Measurements from ENCODE around the gene EMID1. TPM values are rescaled to one million over a fixed set of nuclear protein-coding genes. Genes with fewer than 3 reads are reported as not detected.

EMID1 gene
- total RNA-seq, 3 donors from 2014 or later: 1.1 to 4.6 (median 2.3) TPM

GRCh38 chr22:29275819-29276565, 70.3 kb downstream of the EMID1 start:
- Histone ChIP-seq H3K27ac (no peak overlapping the region), H3K27me3 (no peaks in the 10 kb centered on the region), H3K36me3 (peaks cover 6% of the 10 kb centered on the region), H3K4me3 (no peak overlapping the region), H3K4me1 (peaks cover 0 to 10% of the 10 kb centered on the region in 2 donors), H3K9me3 (no peaks in the 10 kb centered on the region)
- intact Hi-C loops (cut with DNase I; ENCODE audit: low total_unique reads): no loop called here
- no peak for TF ChIP-seq POLR2AphosphoS5 (IDR thresholded peaks at IDR 0.05)
- TF ChIP-seq POLR2A (IDR thresholded peaks at IDR 0.05): no peak
- no peak for TF ChIP-seq CTCF (IDR thresholded peaks at IDR 0.05)
- DNase-seq (ENCODE audit: low spot score in 2 of 2): no peak

GRCh38 chr22:29277927-29278326, 72.2 kb downstream of the EMID1 start:
- intact Hi-C loops (cut with DNase I; ENCODE audit: low total_unique reads): no loop called here
- no peak overlapping the region for H3K27ac ChIP-seq
- H3K4me1 ChIP-seq: no peaks in the 10 kb centered on the region

GRCh38 chr22:29284196-29284595, 78.5 kb downstream of the EMID1 start:
- Histone ChIP-seq H3K9me3 (no peaks in the 10 kb centered on the region), H3K27ac (no peak overlapping the region), H3K36me3 (peaks cover 11% of the 10 kb centered on the region), H3K4me3 (no peak overlapping the region), H3K27me3 (no peaks in the 10 kb centered on the region), H3K4me1 (no peaks in the 10 kb centered on the region)
- intact Hi-C loops (cut with DNase I; ENCODE audit: low total_unique reads): no loop called here
- no peak for DNase-seq (ENCODE audit: low spot score in 2 of 2)
- no peak for TF ChIP-seq CTCF (IDR thresholded peaks at IDR 0.05)
- no peak for TF ChIP-seq POLR2A (IDR thresholded peaks at IDR 0.05)
- TF ChIP-seq POLR2AphosphoS5 (IDR thresholded peaks at IDR 0.05): no peak

More at GRCh38 chr22:29277927-29278326, 72.2 kb downstream of the EMID1 start:
- TF ChIP-seq POLR2A (IDR thresholded peaks at IDR 0.05): no peak
- no peak for TF ChIP-seq CTCF (IDR thresholded peaks at IDR 0.05)
- no peak for TF ChIP-seq POLR2AphosphoS5 (IDR thresholded peaks at IDR 0.05)
- Histone ChIP-seq H3K36me3 (peaks cover 9% of the 10 kb centered on the region), H3K4me3 (no peak overlapping the region), H3K27me3 (no peaks in the 10 kb centered on the region), H3K9me3 (no peaks in the 10 kb centered on the region)
- DNase-seq (ENCODE audit: low spot score in 2 of 2): peak in 1 of 2 donors; percentile 3

- Histone ChIP-seq H3K27me3 (no peaks in the 10 kb centered on the region), H3K9me3 (no peaks in the 10 kb centered on the region), H3K4me1 (no peaks in the 10 kb centered on the region), H3K36me3 (peaks cover 6% of the 10 kb centered on the region), H3K27ac (no peak overlapping the region), H3K4me3 (no peak overlapping the region)
- intact Hi-C loops (cut with DNase I; ENCODE audit: low total_unique reads): no loop called here
- TF ChIP-seq CTCF (IDR thresholded peaks at IDR 0.05) (no peak), POLR2A (IDR thresholded peaks at IDR 0.05) (no peak), POLR2AphosphoS5 (IDR thresholded peaks at IDR 0.05) (no peak)
- DNase-seq (ENCODE audit: low spot score in 2 of 2): no peak
Measured at GRCh38 chr22:29288837-29289236, 83.1 kb downstream of the EMID1 start.

GRCh38 chr22:29290061-29290460, 84.4 kb downstream of the EMID1 start:
- no peak for TF ChIP-seq CTCF (IDR thresholded peaks at IDR 0.05)
- no peak for TF ChIP-seq POLR2AphosphoS5 (IDR thresholded peaks at IDR 0.05)
- TF ChIP-seq POLR2A (IDR thresholded peaks at IDR 0.05): no peak
- Histone ChIP-seq H3K27ac (no peak overlapping the region), H3K4me1 (no peaks in the 10 kb centered on the region), H3K27me3 (no peaks in the 10 kb centered on the region), H3K36me3 (no peaks in the 10 kb centered on the region), H3K4me3 (no peak overlapping the region), H3K9me3 (no peaks in the 10 kb centered on the region)
- intact Hi-C loops (cut with DNase I; ENCODE audit: low total_unique reads): no loop called here
- DNase-seq (ENCODE audit: low spot score in 2 of 2): no peak
